Hematopoietic multipotent progenitor cell treated with erythropoietin and hydrocortisone succinate and interleukin-3 and kit ligand, for 15 days (in vitro differentiated cells): ENCODE results near the gene TBC1D26.
"Not testable (repeated sequence)": the region's sequence is repeated elsewhere in the genome, so short reads cannot be mapped to it uniquely, and the experiment has no call there.

Experiments
- DNase-seq: peaks from one replicate; pipeline ENCODE4 v3.0.0-alpha.2; 2015; ENCODE audit warnings: low spot score

TBC1D26 gene

DNA sequence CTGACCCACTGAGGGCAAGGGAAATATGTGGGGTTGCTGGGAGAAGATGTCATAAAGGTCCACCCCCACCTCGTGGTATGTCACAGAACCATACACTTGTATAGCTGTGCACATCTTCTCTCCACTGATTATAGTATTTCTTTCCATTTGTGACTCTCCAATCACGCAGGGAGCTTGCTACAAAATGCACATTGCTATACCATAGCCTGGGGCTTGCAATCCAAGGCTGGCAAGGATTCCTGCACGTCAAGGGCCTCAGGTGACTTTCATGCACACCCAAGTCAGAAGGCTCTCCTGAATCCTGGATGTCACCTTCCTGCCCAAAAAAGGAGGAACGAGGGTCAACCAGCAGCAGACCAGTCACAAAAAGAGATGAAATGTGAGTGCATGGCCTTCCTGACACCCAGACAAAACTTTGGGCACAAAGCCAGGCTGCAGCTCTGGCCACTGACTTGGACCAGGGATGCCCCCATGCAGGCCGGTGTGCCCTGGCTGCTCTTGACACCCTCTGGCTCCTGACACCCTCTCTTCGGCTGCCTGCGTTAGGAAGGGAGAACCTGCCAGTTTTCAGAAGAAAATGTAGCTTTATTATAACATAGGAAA, 12.1 kb downstream of the TBC1D26 start:
- DNase-seq, result no peak

DNA sequence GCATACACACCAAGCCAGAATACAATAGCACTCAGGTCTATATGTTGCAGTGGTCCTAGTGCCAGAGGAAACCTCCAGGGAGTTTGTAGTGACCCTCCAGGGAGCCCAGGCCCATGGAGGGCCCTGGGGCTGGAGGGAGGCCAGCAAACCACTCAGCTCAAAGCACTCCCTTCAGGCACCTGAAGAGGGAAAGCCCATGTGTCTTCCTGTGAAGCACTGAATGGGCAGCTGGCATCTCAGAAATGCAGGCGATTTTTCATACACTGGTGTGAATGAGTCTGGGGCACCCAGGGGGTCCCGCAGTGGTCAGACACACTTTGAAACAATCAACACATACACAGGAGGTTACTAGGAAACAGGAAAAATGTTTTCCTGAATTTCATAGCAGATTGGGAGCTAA, 12.8 kb downstream of the TBC1D26 start:
- DNase-seq, result no peak

- not testable (repeated sequence) for DNase-seq
Observed at GRCh38 chr17:15749403-15749802, 17.3 kb downstream of the TBC1D26 start.

DNA sequence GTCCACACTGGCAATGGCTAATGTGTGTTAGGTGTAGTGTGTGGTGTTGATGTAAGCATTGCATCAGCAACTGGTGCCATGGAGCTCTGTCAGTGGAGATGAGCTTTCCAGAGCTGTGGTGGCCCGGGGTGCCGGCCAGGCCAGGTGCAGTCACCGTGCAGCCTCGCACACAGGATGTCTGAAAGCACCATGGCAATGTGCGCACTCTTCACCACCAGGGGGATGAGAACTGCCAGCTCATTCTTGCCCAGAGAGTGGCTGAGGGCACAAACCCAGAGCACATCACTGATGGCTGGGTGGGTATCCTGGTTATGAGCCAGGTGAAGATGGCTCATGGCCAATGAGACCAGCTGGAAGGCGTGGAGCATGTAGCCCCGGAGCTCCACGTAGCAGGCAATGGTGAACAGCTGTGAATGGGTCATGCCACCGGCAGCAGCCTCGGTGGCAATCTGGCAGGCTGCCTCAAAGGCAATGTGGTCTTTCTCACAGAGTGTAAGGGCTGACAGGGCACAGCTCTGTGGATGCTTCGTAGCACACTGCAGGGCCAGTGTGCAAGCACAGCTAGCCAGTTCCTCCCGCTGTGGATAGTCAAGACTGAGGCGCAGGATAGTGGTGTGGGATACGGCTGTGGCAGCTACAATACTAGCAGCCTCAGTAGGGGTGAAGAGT, 36.9 kb downstream of the TBC1D26 start:
- not testable (repeated sequence) for DNase-seq

DNA sequence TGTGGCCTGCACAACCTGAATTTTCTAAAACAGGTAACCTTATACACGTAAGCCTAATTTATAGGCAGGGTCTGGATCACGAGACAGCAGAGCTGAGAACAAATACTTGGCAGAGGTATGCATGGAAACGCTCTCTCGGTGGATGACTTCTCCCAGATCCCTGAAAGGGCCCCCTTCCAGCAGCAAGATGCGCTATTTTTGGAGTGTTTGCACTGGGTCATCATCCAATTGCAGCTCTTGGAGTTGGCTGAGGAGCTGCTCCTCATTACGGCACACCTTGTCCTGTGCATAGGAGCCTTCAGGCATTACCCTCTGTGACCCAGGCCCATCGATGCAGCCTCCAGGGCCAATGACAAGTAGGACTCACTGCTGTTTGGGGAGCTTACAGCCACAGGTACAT, 38.6 kb downstream of the TBC1D26 start:
- DNase-seq, result not testable (repeated sequence)

GRCh38 chr17:15776871-15777270, 44.8 kb downstream of the TBC1D26 start:
- no peak for DNase-seq

- no peak for DNase-seq
Observed at GRCh38 chr17:15777297-15777696, 45.2 kb downstream of the TBC1D26 start.

DNA sequence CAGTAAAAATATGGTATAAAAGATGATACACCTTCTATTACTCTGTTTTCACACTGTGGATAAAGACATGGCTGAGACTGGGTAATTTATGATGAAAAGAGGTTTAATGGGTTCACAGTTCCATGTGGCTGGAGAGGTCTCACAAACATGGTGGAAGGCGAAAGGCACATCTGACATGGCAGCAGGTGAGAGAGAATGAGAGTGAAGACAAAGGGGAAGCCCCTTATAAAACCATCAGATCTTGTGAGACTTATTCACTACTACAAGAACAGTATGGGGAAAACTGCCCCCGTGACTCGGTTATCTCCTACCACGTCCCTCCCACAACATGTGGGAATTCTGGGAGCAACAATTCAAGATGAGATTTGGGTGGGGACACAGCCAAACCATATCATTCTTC, 45.6 kb downstream of the TBC1D26 start:
- no peak for DNase-seq

- DNase-seq, result no peak
Observed at GRCh38 chr17:15779119-15779518, 47.0 kb downstream of the TBC1D26 start.

DNA sequence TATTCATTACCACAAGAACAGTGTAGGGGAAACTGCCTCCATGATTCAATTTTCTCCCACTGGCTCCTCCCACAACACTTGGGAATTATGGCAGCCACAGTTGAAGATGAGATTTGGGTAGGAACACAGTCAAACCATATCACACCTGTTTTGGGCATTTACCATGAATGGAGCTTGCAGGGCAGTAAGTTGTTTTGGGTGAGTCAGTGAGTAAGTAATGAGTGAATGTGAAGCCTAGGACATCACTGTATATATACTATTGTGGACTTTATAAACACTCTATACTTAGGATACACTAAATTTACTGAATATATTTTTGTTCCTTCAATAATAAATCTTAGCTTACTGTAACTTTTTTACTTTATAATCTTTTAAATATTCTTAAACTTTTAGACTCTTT, 48.1 kb downstream of the TBC1D26 start:
- no peak for DNase-seq

- DNase-seq, result no peak
Observed at GRCh38 chr17:15782866-15783265, 50.8 kb downstream of the TBC1D26 start.

GRCh38 chr17:15783461-15783860, 51.4 kb downstream of the TBC1D26 start:
- DNase-seq, result no peak

DNA sequence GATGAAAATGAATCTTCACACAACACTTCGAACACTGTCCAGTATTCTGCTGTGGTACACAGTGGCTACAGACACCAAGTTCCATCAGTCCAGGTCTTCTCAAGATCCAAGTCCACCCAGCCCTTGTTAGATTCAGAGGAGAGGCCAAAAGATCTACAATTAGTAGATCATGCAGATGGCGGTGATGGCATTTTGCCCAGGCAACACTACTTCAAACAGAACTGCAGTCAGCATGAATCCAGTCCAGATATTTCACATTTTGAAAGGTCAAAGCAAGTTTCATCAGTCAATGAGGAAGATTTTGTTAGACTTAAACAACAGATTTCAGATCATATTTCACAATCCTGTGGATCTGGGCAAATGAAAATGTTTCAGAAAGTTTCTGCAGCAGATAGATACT, 52.3 kb downstream of the TBC1D26 start:
- not testable (repeated sequence) for DNase-seq

GRCh38 chr17:15787363-15788075, 55.4 kb downstream of the TBC1D26 start:
- DNase-seq, result not testable (repeated sequence)

DNA sequence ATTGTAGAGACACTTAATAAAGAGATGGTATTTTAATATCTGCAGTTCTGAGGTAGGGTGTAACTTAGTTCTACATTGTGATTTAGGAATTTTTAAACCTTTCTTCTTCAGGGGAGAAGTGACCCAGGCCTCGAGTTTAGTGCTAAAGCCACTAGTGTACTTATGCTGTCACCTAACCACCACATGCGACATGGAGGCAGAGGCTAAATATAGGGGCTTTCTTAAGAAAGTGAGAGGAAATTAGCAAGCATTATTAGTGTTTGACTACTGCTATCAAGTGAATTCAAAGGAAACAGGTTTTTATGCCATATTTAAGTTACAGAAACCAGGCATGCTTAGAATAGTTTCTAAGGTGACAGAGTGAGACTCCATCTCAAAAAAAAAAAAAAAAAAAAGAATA, 56.3 kb downstream of the TBC1D26 start:
- not testable (repeated sequence) for DNase-seq
